Activated T-helper 17 cell treated with anti-CD3 and anti-CD28 coated beads, Interleukin-2, amount 50 U/mL, for 72 hours (primary cell): ENCODE measurements around the gene LGALS7B. TPM values are rescaled to one million over a fixed set of nuclear protein-coding genes. Genes with fewer than 3 reads are reported as not detected.

Experiments
- ATAC-seq: fragments of 150-1000 bp; cut with Tn5 transposase; replicated peaks from 2 replicates; pipeline ENCODE4 v1.10.0; 2021; ENCODE audit warnings: mild to moderate bottlenecking, moderate library complexity
- H3K27ac Mint-ChIP-seq: one replicate; pipeline ENCODE4 v1.8.0; 2022; ENCODE audit warnings: mixed read lengths
- H3K27me3 Mint-ChIP-seq: one replicate; pipeline ENCODE4 v1.8.0; 2022; ENCODE audit warnings: mixed read lengths
- H3K36me3 Mint-ChIP-seq: one replicate; pipeline ENCODE4 v1.8.0; 2022; ENCODE audit warnings: low read depth, mild to moderate bottlenecking, mixed read lengths
- H3K4me1 Mint-ChIP-seq: one replicate; pipeline ENCODE4 v1.8.0; 2022; ENCODE audit warnings: mixed read lengths
- H3K4me3 Mint-ChIP-seq: one replicate; pipeline ENCODE4 v1.8.0; 2022; ENCODE audit warnings: mild to moderate bottlenecking, mixed read lengths
- H3K9me3 Mint-ChIP-seq: one replicate; pipeline ENCODE4 v1.8.0; 2022; ENCODE audit warnings: mixed read lengths
- total RNA-seq, 2 donors: library from RNA; stranded (reverse); gene quantifications; one replicate each; pipeline ENCODE4 v1.2.3, GENCODE V29; 2022

The LGALS7B gene
- total RNA-seq, 2 donors from 2014 or later: not detected

DNA sequence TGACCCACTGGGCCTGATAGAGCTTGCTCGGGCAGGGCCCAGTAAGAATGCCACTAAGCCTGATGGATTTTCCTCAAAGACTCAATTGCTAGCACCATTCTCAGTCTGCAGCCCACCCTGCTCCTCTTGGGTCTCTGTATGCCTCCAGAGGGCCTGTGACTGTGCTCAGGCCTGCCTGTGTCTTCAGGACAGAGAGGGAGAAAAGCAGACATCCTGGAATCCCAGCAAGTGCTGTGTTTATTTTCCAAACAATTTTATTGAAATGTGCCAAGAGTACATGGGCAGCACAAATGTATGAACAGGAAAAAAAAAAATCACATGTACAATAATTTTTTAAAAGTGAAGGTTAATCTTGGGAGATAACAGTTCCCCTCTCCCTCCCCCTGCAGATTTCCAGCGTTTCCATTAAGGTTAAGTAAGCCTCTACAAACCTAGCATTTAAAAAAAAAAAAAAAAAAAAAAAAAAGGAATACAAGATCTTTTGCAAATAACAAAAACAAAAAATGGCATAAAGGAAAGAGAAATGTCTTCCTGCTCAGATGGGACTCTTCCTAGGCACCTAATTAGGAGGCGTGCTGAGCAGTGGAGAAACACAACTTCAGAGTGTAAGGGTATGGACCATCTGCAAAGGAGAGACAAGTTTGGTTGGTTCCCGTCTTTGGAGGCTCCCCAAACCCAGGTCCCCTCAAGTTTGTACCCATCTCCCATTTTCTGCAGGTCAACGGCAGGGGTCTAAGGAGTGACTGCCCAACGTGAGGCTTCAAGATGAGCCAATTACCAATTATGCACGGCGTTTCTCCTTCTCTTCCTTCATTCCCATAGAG lies 47.4 kb downstream of the LGALS7B start:
- H3K36me3 Mint-ChIP-seq: peaks cover 70% of the 10 kb centered on the region
- ATAC-seq: no peak

GRCh38 chr19:38836983-38837626 lies 48.1 kb downstream of the LGALS7B start:
- H3K27me3 Mint-ChIP-seq: no peaks in the 10 kb centered on the region
- no peaks in the 10 kb centered on the region for H3K9me3 Mint-ChIP-seq
- ATAC-seq: no peak
- H3K4me3 Mint-ChIP-seq: no peak overlapping the region
- peaks cover 70% of the 10 kb centered on the region for H3K36me3 Mint-ChIP-seq
- peaks cover 27% of the 10 kb centered on the region for H3K4me1 Mint-ChIP-seq
- peak overlapping the region; percentile 28 for H3K27ac Mint-ChIP-seq

More for the DNA sequence above, 47.4 kb downstream of the LGALS7B start:
- H3K27ac Mint-ChIP-seq: no peak overlapping the region
- no peak overlapping the region for H3K4me3 Mint-ChIP-seq
- no peaks in the 10 kb centered on the region for H3K9me3 Mint-ChIP-seq
- H3K27me3 Mint-ChIP-seq: no peaks in the 10 kb centered on the region
- peaks cover 26% of the 10 kb centered on the region for H3K4me1 Mint-ChIP-seq

GRCh38 chr19:38837656-38838121 lies 48.7 kb downstream of the LGALS7B start:
- Mint-ChIP-seq H3K4me1 (peaks cover 32% of the 10 kb centered on the region), H3K36me3 (peaks cover 75% of the 10 kb centered on the region)
- no peak for ATAC-seq

DNA sequence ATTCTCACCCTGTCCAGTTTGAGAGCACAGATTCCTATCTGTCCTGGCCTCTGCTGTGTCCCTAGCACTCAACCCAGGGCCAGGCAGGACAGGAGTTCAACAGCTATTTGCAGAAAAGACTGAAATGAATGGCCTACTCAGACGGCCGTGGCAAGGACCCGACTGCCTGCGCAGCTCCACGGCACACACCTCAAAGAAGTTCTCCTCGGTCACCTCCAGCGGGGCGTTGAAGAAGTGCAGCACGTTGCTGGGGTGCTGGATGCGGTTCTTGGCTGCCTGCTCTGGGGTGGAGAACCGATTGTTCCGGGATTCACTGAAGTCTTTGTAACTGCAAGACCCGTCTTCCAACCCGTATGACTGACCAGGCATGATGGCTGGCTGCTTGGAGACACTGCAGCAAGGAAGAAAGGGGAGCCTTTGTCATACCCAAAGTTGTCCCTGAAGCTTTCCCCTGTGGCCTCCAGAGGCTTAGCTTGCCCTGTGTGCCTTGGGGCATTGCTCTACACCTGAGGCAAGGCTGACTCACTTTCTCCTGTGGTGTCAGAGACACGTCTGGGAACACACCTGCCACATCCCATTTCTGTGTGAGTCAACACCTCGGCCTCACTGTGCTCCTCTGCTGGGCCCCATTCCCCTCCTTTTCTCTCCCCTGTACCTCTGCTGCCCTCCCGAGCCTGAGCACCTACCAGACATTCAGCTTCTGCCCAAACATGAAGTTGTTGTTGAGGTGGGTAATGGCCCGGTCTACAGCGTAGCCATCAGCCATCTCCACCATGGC lies 49.4 kb downstream of the LGALS7B start:
- H3K4me1 Mint-ChIP-seq: peaks cover 39% of the 10 kb centered on the region

More at GRCh38 chr19:38837656-38838121, 48.7 kb downstream of the LGALS7B start:
- Mint-ChIP-seq H3K4me3 (no peak overlapping the region), H3K27me3 (no peaks in the 10 kb centered on the region), H3K27ac (no peak overlapping the region), H3K9me3 (no peaks in the 10 kb centered on the region)

GRCh38 chr19:38838986-38839761 lies 50.2 kb downstream of the LGALS7B start:
- no peaks in the 10 kb centered on the region for H3K27me3 Mint-ChIP-seq
- H3K4me3 Mint-ChIP-seq: peak overlapping the region; percentile 73

More for the DNA sequence above, 49.4 kb downstream of the LGALS7B start:
- no peaks in the 10 kb centered on the region for H3K9me3 Mint-ChIP-seq
- peak overlapping the region; percentile 89 for H3K27ac Mint-ChIP-seq
- peak overlapping the region; percentile 73 for H3K4me3 Mint-ChIP-seq
- peak; percentile 87 for ATAC-seq
- H3K36me3 Mint-ChIP-seq: peaks cover 82% of the 10 kb centered on the region
- no peaks in the 10 kb centered on the region for H3K27me3 Mint-ChIP-seq

DNA sequence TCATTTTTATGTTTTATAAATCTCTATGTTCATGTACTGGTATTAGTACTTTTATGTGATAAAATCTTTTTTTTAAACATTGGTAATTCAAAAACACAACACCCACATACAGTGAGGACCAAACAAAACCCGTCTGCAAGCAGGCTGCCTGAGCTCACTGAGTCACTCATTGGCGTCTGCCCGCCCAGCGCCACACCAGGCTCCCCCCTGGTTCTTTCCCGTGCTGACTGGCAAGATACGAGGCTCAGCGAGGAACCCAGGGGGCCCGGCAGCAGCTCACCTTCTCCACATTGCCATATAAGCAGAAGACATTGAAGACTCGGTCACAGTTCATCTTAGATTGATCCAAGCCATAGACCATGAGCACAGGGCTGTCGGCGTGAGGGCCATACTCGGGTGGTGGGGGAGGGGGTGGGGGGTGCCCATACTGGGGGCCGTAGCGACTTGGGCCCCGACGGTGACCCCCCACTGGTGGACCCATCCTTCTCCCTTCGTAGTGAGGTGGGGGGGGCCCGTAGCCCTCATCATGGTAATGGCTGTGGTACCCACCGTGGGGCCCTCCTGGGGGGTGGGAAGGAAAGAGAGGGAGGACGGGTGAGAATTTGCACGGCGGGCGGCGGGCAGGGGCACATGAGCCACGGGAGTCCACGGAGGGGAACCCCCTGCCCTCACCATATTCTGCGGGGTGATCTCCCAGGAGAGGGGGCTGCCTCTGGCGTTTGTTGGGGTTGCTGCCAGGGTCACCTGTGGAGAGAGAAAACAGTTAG lies 51.0 kb downstream of the LGALS7B start:
- Mint-ChIP-seq H3K4me3 (peak overlapping the region; percentile 99), H3K4me1 (peaks cover 51% of the 10 kb centered on the region), H3K36me3 (peaks cover 98% of the 10 kb centered on the region), H3K27ac (peak overlapping the region; percentile 89), H3K27me3 (no peaks in the 10 kb centered on the region), H3K9me3 (no peaks in the 10 kb centered on the region)
- ATAC-seq: no peak

More at GRCh38 chr19:38838986-38839761, 50.2 kb downstream of the LGALS7B start:
- Mint-ChIP-seq H3K36me3 (peaks cover 90% of the 10 kb centered on the region), H3K4me1 (peaks cover 46% of the 10 kb centered on the region), H3K27ac (peak overlapping the region; percentile 89), H3K9me3 (no peaks in the 10 kb centered on the region)
- no peak for ATAC-seq

- Mint-ChIP-seq H3K9me3 (no peaks in the 10 kb centered on the region), H3K27me3 (no peaks in the 10 kb centered on the region), H3K36me3 (peaks cover 100% of the 10 kb centered on the region), H3K4me1 (peaks cover 56% of the 10 kb centered on the region), H3K4me3 (peak overlapping the region; percentile 99), H3K27ac (peak overlapping the region; percentile 89)
- ATAC-seq: no peak
Observed at GRCh38 chr19:38840583-38840968, 51.6 kb downstream of the LGALS7B start.

Other genes with a start within 250 kb of the LGALS7B start
- 100 to 1,000 TPM; 310 to 354 TPM for gene MAP4K1, start 171.2 kb upstream of the LGALS7B start, total RNA-seq
- 100 to 1,000 TPM; 172 to 301 TPM for gene EIF3K, start 170.0 kb upstream of the LGALS7B start, total RNA-seq
- gene ACTN4, start 141.6 kb upstream of the LGALS7B start, total RNA-seq: 100 to 1,000 TPM; 312 to 393 TPM
- gene CAPN12, start 44.7 kb upstream of the LGALS7B start, total RNA-seq: 10 to 100 TPM in 1 of 2 donors, 1 to 10 TPM in 1; 3.8 to 75.3 TPM
- gene LGALS7, start 15.7 kb upstream of the LGALS7B start, total RNA-seq: not detected
- gene LGALS4, start 23.7 kb downstream of the LGALS7B start, total RNA-seq: 1 to 10 TPM; 1.2 to 1.7 TPM
- gene ECH1, start 42.6 kb downstream of the LGALS7B start, total RNA-seq: 100 to 1,000 TPM; 162 to 183 TPM
- gene HNRNPL, start 60.8 kb downstream of the LGALS7B start, total RNA-seq: 100 to 1,000 TPM; 476 to 617 TPM
- 100 to 1,000 TPM in 1 of 2 donors, 10 to 100 TPM in 1; 92.3 to 156 TPM for gene RINL, start 89.1 kb downstream of the LGALS7B start, total RNA-seq
- 10 to 100 TPM; 37.9 to 41.2 TPM for gene SIRT2, start 110.4 kb downstream of the LGALS7B start, total RNA-seq
- gene NFKBIB, start 110.8 kb downstream of the LGALS7B start, total RNA-seq: 10 to 100 TPM; 41.2 to 68.7 TPM
- gene CCER2, start 123.0 kb downstream of the LGALS7B start, total RNA-seq: under 1 TPM; 0.24 to 0.86 TPM
- 10 to 100 TPM; 27.5 to 49.3 TPM for gene SARS2, start 141.6 kb downstream of the LGALS7B start, total RNA-seq
- 100 to 1,000 TPM in 1 of 2 donors, 10 to 100 TPM in 1; 52.7 to 106 TPM for gene MRPS12, start 141.7 kb downstream of the LGALS7B start, total RNA-seq
- under 1 TPM; 0.21 to 0.43 TPM for gene FBXO17, start 186.5 kb downstream of the LGALS7B start, total RNA-seq
- under 1 TPM; 0.43 to 0.66 TPM for gene FBXO27, start 243.3 kb downstream of the LGALS7B start, total RNA-seq